Epidermal melanocyte (primary cell): ENCODE results near the gene C10orf143.
"Not testable (repeated sequence)": the region's sequence is repeated elsewhere in the genome, so short reads cannot be mapped to it uniquely, and the experiment has no call there.

Source experiments
- DNase-seq: peaks from one replicate; pipeline ENCODE4 v3.0.0; 2011; ENCODE audit warnings: low spot score; ENCODE audit not compliant: insufficient read length

C10orf143 gene

DNA sequence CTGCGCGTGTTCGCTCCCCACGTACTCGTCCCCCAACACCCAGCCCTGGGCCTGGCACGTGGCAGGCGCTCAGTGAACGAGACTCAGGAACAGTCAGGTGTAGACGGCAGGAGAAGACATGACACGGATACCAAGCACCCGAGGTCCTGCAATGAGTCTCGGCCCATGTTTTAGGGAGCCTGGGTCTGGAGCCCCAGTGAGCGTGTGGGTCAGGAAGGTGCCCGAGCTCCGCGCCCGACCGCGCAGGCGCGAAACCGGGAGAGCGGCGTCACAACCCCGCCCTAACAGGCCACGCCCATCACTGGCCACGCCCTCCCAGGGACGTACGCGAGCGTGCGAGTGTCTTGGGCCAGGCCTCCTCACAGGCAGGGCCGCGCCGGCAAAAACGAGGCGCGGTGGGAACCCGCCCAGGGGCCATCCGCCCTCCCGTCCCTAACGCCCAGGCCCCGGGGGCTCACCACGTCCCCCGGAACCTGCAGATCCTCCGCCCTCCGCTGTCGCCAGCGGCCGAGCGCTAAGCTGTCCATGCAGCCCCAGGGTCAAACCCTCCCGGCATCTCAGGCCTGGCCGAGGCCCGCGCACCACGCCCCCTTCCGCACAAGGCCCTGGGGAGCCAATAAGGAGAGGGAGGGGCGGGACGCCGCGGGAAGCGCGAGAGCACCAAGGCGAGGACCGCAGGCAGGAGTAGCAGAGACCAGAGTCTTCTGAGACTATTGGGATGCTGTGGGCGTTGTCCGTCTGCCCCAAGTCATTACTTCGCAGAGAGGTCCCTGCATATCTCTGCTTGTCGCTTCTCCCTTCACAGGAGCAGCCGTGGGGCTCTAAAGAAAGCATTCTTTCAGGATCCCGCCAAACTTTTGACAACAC, at the start of gene C10orf143:
C10orf143 (minus strand) TSS at position 585 of the 867 bp plus-strand sequence; CDS start at position 527, 58 bp downstream.
- peak; percentile 93 for DNase-seq

DNA sequence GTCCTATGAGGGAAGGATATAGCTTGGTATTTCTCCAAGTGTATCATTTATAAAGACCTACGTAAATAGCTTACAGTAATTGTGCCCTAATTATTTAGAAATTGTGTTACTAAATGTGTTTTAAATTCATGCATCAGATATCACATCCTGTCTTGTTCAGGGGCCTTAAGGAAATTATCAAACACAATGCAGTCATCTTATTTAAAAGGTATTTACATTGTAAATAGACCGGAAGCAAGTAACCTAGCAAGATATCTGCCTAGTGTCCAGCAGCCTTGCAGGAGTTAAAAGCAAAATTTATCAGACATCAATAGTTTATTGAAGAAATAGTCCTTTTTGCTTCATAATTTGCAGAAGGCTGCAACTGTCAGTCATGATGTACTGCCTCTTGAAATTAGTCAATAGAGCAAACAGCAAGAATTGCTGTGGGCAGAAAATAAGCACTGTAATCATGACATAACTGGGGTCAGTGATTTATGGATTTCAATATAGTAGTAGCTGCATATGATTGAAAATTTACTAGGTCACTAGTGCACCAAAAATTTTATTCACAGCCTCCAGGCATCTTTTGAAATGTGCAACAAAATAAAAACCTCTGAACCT, 48.7 kb upstream of the C10orf143 start:
- no peak for DNase-seq

DNA sequence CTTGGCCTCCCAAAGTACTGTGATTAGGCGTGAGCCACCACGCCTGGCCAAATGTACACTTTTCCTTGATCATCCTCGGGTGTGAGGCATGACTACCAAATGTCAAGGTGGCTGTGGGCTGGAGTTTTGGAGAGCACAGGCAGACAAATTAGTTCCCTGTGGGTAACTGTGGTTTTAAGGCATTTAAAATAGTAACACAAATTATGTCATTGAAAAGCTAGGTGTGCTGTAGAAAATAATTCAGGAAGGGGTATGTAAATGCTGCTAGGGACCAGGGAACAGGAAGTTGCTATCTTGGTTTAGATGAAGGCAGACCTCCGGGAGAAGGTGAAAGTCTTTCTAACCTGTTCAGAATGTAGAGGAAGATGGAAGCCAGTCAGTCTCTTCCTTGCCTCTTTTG, 35.4 kb upstream of the C10orf143 start:
- no peak for DNase-seq

DNA sequence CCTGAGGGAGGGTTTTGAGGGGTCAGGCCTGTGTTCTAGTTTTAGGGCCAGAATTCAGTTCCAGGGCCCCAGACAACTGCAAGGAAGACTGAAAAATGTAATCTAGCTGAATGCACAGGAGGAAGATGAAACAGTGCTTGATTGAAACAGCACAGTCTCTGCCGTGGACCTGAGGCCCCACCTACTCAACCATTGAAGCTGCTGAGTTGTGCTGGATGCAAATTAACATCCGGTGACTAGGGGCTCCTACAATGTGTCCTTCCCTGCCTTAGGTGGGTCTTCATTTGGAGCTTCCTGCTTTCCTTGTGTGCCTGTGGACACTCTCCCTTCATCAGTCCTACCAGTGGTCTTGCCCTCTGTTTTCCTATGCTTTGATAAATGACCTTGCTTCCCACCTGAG, 31.2 kb upstream of the C10orf143 start:
- no peak for DNase-seq

DNA sequence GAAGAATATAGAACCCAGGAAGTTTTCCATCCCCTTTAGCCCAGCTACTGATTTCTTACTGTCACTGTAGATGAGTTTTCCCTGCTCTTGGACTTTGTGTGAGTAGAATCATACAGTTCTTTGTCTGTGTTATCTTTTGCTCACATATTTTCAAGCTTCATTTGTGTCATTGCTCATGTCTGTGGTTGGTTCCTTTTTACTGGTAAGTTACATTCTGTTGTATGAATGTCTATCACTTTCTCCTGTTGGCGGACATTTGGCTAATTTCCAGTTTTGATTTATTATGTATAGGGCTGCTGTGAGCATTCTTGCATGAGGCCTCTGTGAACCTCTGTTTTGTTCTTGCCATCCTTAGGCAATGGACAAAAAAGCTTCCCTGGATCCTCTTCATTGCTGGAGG, 30.8 kb upstream of the C10orf143 start:
- DNase-seq, result no peak

DNA sequence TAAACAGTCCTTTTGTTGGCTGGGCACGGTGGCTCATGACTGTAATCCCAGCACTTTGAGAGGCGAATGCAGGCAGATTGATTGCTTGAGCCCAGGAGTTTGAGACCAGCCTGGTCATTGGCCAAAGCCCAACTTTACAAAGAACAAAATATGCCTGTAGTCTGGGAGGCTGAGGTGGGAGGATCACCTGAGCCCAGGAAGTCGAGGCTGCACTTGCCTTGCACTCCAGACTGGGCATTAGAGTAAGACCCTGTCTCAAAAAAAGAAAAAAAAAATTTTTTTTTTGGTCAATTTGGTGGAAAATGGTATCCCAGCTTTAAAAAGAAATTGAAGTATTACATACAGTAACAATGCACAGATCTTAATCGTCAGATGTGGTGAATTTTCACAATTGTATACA, 30.4 kb upstream of the C10orf143 start:
- DNase-seq, result no peak

DNA sequence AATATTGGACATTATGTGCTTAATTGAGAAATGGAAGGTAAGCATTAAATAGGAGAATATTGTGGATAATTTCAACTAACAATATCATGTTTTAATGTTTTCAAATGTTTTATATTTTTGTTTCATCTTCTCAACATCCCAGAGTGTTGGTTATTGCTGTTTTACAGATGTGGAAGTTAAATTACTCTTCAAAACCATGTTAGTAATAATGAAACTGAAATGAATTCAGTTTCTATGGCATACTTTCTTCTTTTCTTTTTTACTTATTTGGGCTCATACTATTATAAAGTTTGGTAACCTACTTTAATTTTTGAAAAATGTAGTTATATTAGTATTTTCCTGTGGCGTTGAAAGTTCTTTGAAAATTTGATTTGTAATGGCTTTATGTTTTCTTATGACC, 29.8 kb upstream of the C10orf143 start:
- DNase-seq, result no peak

DNA sequence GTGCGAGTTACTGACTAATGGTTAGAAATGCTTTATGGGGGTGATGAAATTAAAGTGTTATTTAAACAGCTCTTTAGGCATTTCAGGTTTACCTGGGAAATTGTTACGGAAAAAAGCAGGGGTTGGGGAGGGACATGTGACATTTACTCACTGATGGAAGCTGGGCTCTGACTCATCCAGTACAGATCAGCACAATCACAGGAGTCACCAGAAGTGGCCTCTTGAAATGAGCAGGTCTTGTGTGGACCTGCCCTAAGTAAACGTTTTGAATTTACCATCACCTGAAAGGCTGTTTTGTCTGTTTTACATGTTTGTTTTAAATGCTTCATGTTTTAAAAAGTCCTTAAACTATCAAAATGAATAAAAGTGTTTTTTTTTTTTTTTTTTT, 27.8 kb upstream of the C10orf143 start:
- DNase-seq, result no peak

DNA sequence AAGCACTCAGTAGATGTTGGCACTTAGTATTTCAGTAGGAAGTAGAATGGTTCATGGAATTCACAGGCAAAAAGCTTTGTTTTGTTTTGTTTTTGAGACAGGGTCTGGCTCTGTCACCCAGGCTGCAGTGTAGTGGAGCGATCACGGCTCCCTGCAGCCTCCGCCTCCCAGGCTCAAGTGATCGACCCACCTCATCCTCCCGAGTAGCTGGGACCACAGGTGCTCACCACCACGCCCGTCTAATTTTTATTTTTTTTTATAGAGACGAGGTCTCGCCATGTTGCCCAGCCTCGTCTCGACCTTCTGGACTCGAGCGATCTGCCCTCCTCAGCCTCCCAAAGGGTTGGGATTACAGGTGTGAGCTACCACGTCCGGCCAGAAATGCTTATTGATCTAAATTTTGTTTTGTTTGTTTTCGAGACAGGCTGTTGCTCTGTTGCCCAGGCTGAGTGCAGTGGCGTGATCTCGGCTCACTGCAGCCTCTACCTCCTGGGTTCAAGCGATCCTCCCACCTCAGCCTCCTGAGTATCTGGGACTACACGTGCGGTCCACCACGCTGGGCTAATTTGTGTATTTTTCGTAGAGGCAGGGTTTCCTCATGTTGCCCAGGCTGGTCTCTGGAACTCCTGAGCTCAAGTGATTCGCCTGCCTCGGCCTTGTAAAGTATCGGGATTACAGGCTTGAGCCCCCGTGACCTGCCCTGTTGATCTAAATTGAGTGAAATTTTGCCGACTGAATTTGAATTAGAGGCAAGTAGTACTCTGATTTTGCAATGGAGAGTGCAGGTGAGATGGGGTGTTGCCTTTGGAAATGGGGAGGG, 27.2 kb upstream of the C10orf143 start:
- no peak for DNase-seq

DNA sequence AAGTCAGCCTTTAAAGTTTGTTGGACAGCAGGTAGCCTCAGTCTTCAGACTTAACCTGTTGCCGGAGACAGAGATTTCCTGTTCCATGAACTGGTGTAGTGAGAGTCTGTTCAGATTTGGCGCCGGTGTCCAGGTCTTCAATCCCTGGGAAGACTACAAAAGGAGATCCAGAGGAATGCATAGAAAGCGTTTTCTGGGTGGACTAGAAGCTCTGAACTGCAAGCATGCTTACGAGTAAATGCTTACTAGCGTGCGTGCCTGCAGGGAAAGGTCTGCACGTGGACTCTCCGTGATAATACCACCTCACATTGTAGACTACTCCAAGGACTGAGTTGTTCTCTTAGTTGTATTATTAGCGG, 26.4 kb upstream of the C10orf143 start:
- DNase-seq, result no peak

DNA sequence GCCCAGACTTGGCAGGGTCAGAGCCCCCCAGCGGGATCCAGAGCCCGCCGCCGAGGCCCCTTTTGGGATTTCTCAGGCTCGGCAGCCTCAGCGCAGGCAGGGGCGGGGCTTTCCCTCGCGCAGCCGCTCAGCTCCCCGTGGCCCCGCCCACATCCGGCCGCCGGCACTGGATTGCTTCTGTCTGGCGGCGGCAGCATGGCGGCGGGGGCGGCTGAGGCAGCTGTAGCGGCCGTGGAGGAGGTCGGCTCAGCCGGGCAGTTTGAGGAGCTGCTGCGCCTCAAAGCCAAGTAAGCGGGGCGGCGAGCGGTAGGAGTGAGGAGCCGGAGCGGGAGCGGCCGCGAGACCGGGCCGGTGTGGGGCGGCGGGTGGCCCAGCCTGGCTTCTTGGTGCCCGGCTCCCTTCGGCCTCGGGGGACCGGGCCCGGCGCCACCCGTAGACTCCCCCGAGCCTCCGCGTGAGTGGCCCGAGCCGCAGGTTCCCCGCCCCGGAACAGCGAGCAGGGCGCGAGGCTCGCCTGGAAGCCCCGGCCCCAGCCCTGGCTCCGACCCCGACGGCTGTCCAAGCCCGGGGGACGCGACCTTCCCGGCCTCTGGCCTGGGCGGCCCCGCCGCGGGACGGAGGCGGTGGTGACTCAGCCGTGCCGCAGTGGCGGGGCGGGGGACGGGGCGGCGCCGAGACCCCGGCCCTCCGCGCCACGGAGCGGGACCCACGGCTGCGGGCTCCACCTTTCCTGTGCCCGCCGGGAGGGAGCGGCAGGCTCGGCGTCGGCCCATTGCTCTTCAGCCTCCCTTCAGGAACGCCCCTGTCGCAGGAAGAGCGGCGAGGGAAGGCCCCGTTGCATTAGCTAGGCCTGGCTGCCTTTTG, 25.8 kb upstream of the C10orf143 start, which contains the start of gene GLRX3:
GLRX3 (plus strand) TSS at position 166 of the 864 bp plus-strand sequence; CDS start at position 196, 30 bp downstream.
- DNase-seq, result peak; percentile 85

DNA sequence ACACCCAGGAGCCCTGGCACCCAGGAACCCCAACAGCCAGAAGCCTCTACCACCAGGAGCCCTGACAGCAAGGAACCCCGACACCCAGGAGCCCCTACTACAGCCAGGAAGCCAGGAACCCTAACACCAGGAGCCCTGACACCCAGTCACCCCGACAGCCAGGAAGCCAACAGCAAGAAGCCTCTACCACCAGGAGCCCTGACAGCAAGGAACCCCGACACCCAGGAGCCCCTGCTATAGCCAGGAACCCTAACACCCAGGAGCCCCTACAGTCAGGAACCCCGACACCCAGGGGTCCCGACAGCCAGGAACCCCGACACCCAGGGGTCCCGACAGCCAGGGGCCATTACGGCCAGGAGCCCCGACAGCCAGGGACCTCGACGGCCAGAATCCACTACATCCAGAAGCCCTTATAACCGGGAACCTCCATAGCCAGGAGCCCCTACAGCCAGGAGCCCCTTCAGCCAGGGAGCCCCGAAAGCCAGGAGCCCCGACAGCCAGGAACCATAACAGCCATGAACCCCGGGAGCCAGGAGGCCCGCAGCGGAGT, 25.1 kb upstream of the C10orf143 start:
- DNase-seq, result no peak

DNA sequence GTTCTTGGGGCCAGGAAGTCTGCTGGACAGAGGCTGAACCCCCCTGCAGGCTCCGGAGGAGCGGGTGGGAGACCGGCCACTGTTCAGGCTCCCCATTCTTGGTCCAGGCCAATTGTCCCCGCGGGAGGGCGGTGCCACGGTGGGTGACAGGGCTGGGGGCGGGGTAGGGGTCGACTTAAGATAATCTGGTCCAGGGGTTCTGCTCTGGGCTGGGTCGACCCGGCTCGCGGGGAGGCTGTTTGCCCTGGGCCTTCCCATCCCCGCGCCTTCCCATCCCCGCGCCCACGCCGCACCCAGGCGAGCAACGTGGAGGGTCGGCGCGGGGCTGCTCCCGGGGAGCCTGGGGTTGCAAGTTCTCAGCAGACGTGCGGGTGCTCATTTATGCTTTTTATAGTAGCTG, 18.3 kb upstream of the C10orf143 start:
- no peak for DNase-seq

DNA sequence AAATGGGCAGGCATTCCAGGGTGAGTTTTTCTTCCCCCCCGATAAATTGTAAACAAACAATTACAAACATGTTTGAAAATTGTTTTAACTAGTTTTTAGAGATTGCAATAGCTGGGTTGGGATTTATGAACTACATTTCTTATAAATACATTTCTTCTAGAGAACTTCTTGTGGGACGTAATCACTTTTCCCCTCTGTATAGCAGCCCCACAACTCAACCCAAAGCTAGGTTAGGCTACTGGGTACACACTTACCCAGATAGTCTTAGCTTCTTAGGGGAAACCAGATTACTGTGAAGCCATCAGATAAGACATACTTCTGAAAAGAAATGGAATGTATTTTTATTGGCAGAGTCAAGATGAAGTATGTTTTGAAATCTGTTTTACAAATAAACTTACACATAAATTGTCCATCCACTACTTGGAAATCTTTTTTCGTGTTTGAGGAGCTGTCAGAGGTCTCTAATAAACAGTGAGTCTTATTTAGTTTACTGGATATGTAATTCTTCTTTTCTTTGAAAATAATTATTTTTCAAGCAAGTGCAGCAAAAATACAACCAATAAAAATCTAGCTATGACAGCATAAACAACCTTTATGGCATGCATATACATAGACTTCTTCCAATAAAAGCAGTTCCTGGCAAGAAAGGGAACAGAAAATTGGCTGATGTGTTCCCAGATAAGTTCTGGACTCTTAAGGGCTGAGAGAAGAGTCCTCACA, 17.6 kb upstream of the C10orf143 start:
- DNase-seq, result no peak

DNA sequence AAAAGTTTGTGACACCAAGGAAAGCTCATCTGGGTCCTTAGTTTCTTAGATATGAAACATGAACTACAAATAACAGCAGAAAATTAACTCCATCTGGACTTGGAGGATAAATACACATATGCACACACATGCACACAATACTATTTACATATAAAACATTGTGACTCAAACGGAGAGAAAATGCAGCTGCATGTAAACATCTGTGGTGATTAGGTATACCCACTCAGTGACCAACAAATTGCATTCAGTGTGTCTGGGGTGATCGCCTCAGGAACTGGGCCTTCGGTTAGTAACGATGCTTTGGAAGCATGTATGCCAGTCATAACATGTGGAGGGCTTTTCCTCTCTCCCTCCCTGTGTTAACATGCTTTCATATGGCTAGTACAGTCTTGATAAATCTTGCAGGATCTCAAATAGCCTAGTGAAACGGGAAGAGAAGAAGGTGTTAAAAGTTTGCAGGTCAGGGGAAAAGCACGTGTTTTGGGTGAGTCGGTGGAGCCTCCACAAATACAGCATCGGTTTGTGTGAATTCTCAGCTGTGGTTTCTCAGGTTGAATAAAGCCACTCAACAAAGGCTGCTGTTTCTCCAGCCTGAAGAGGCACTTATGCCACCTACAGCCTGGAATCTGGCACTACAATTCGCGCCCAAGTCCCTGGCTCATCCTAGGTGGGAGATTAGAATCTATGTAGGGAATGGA, 16.9 kb upstream of the C10orf143 start:
- peak; percentile 98 for DNase-seq

DNA sequence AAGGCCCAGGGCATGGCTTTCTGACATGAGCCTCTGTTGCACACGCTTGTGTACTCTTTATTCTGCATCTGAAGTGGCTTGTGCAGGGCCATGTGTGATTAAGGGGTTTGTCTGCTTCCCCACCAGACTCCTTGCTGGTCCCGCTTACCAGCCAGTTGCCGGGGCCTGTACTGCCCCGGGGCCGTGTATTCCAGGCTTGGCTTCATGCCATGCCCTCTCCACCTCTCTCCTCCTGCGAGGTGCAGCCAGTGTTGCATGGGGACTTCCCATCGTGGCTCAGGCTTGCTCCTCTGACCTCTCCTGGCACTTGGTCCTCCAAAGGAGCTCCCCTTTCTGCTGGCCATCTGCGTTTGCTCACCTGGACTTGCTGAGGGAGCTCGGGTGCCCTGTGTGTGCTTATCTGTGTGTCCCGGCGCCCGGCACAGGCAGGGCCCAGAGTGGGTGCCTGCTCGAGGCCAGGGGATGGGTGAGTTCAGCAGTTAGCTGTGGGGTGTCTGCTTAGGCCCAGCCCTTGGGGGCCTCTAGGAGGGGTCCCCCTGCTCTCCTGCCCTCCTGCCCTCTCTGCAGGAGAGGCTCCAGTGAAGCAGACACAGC, 11.0 kb upstream of the C10orf143 start:
- no peak for DNase-seq

DNA sequence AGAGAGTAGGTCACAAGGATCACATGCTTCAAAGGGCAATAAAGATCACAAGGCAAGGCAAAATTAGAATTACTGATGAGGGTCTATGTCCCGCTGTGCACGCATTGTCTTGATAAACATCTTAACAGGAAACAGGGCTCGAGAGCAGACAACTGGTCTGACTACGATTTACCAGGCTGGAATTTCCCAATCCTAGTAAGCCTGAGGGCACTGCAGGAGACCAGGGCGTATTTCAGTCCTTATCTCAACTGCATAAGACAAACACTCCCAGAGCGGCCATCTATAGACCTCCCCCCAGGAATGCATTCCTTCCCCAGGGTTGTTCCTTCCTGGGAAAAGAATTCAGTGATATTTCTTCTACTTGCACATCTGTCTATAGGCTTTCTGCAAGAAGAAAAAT, 6.9 kb upstream of the C10orf143 start:
- DNase-seq, result not testable (repeated sequence)

DNA sequence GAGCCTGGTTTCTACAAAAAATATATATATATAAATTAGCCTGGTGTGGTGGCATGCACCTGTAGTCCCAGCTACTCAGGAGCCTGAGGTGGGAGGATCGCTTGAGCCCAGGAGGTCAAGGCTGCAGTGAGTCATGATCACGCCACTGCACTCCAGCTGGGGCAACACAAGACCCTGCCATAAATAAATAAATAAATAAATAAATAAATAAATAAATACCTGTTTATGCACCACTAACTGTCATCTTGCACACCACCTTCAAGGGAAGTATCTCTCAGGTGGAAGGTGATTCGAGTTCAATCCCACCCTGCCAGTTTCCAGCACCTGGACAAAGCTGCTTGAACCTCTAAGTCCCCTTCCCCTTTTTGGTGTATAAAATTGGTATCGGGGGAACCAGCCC, 6.3 kb upstream of the C10orf143 start:
- not testable (repeated sequence) for DNase-seq

DNA sequence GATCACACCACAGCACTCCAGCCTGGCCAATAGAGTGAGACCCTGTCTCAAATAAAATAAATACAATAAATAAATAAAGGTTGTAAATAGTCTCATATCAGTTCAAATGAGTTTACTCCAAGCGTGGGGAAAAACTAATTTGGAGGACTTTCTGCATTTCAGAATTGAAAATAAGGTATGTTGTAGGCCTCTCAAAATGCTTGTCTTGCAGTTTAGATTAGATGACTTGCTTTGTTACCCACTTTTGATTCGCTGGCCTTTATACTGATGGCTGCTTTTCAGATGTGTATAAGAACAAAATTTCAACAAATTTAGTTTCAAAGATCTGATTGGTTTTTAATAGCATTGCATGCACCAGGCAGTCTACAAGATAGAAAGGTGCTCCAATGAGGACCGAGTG, 2.2 kb upstream of the C10orf143 start:
- DNase-seq, result no peak
